ENCODE data around the gene FAM210B. TPM values are rescaled to one million over a fixed set of nuclear protein-coding genes. Genes with fewer than 3 reads are reported as not detected.

The FAM210B gene
- total and polyA plus RNA-seq, 11 donors = 32.6 to 69.8 (median 56.2) TPM

- no peaks in the 10 kb centered on the region for H3K27me3 ChIP-seq
- intact Hi-C loops (cut with DNase I) = no loop called here
- TF ChIP-seq POLR2A (IDR thresholded peaks at IDR 0.05) (no peak), CTCF (IDR thresholded peaks at IDR 0.05) (no peak)
- WGBS, 4 donors = 67 to 83% (median 77%) methylated on average over 4 of the region's 4 CpGs
- H3K4me3 ChIP-seq = no peak overlapping the region
- no peaks in the 10 kb centered on the region for H3K36me3 ChIP-seq
- no peaks in the 10 kb centered on the region for H3K9me3 ChIP-seq
- ATAC-seq (no peak), DNase-seq (no peak)
- H3K27ac ChIP-seq = no peak overlapping the region
- H3K4me1 ChIP-seq = peaks cover 0 to 5% (median 0%) of the 10 kb centered on the region in 12 donors
Measured at GRCh38 chr20:56353356-56353755, 5.4 kb upstream of the FAM210B start.

- intact Hi-C loops (cut with DNase I) = loop anchor here in 2 of 10 donors (2.0 to 5.0 kb wide), 2 partner anchors 34 to 35 kb away; partner anchors contain the start of genes AURKA (in 2 of the 2) and CSTF1 (in 2 of the 2)
- Histone ChIP-seq H3K36me3 (peaks cover 0 to 14% (median 0%) of the 10 kb centered on the region in 9 donors), H3K4me1 (peaks cover 6 to 38% (median 28%) of the 10 kb centered on the region in 12 donors), H3K27ac (no peak overlapping the region), H3K27me3 (no peaks in the 10 kb centered on the region), H3K9me3 (no peaks in the 10 kb centered on the region), H3K4me3 (peak overlapping the region in 7 of 12 donors; percentile 68 to 99 (median 91))
- WGBS, 4 donors = 68 to 74% (median 73%) methylated on average over 6 of the region's 6 CpGs
- TF ChIP-seq CTCF (IDR thresholded peaks at IDR 0.05) (no peak), POLR2A (IDR thresholded peaks at IDR 0.05) (no peak)
- DNase-seq (no peak), ATAC-seq (no peak)
Measured at GRCh38 chr20:56358070-56358469, 704 bp upstream of the FAM210B start.

- peak; percentile 39 to 69 (median 58) for ATAC-seq
- WGBS, 4 donors = 3 to 7% (median 5%) methylated on average over 36 to 51 of the region's 51 CpGs
Measured at GRCh38 chr20:56359212-56360132, 698 bp downstream of the FAM210B start.

More at GRCh38 chr20:56359212-56360132, 698 bp downstream of the FAM210B start:
- Histone ChIP-seq H3K36me3 (peaks cover 0 to 14% (median under 1%) of the 10 kb centered on the region in 9 donors), H3K4me3 (peak overlapping the region; percentile 68 to 99 (median 89)), H3K9me3 (no peaks in the 10 kb centered on the region), H3K4me1 (peaks cover 6 to 42% (median 30%) of the 10 kb centered on the region in 12 donors), H3K27me3 (no peaks in the 10 kb centered on the region), H3K27ac (peak overlapping the region; percentile 81 to 91 (median 86))
- TF ChIP-seq POLR2A (IDR thresholded peaks at IDR 0.05) (no peak), CTCF (IDR thresholded peaks at IDR 0.05) (no peak)
- intact Hi-C loops (cut with DNase I) = loop anchor here in 4 of 10 donors (1.0 to 5.0 kb wide), 3 partner anchors 33 kb away; partner anchors contain the start of genes AURKA (in 4 of the 4) and CSTF1 (in 4 of the 4)
- DNase-seq = peak; percentile 37 to 73 (median 60)

Measured in heart left ventricle (tissue), 16 donors.